ENCODE data around the gene FAM241A. TPM values are rescaled to one million over a fixed set of nuclear protein-coding genes. Genes with fewer than 3 reads are reported as not detected.

Gene FAM241A
- polyA plus RNA-seq (2011; rRNA removed) (0.21 and 0.36 TPM in 2 replicates), polyA minus RNA-seq (2011; rRNA and poly(A)+ RNA removed) (0.18 and 0.48 TPM in 2 replicates)

- no peak for TF ChIP-seq CTCF (IDR thresholded peaks at IDR 0.05; ENCODE audit: low read depth, low read length)
- H3K9me3 ChIP-seq (ENCODE audit: control insufficient read depth, insufficient read depth, low read length), result no peaks in the 10 kb centered on the region
- CTCF ChIA-PET, result no interaction called here
- POLR2A ChIA-PET, result no interaction called here
- no peaks in the 10 kb centered on the region for H3K27me3 ChIP-seq (ENCODE audit: control insufficient read depth, insufficient read depth, low read length)
- DNase-seq (ENCODE audit: low read depth, low spot score), result peak; percentile 38
- peak within 1 kb of the TSS; percentile 69 for H3K4me3 ChIP-seq (ENCODE audit: low read depth, low read length)
- H3K27ac ChIP-seq (ENCODE audit: low read depth, low read length), result no peak within 1 kb of the TSS
These were observed at the start of gene FAM241A for GRCh38 chr4:112145326-112145789. Gene FAM241A, plus strand, starts transcription at chr4:112145454. Its CDS starts 127 bp downstream, at chr4:112145581.

- ChIA-PET POLR2A (no interaction called here), CTCF (interaction anchor here (0.6 to 5.8 kb wide), 31 partner anchors 14 to 532 kb away, joined by 3 to 166 read pairs (median 6); partner anchors contain the start of gene ALPK1)
- peaks cover 6% of the 10 kb centered on the region for H3K27me3 ChIP-seq (ENCODE audit: control insufficient read depth, insufficient read depth, low read length)
- no peak overlapping the region for H3K4me3 ChIP-seq (ENCODE audit: low read depth, low read length)
- DNase-seq (ENCODE audit: low read depth, low spot score), result no peak
- H3K9me3 ChIP-seq (ENCODE audit: control insufficient read depth, insufficient read depth, low read length), result no peaks in the 10 kb centered on the region
- H3K27ac ChIP-seq (ENCODE audit: low read depth, low read length), result no peak overlapping the region
- TF ChIP-seq CTCF (IDR thresholded peaks at IDR 0.05; ENCODE audit: low read depth, low read length), result no peak
These were observed 46.3 kb upstream of the FAM241A start for GRCh38 chr4:112098841-112099530.

GRCh38 chr4:112099701-112100297, 45.5 kb upstream of the FAM241A start:
- Histone ChIP-seq H3K27ac (ENCODE audit: low read depth, low read length) (no peak overlapping the region), H3K27me3 (ENCODE audit: control insufficient read depth, insufficient read depth, low read length) (peaks cover 5% of the 10 kb centered on the region), H3K4me3 (ENCODE audit: low read depth, low read length) (no peak overlapping the region), H3K9me3 (ENCODE audit: control insufficient read depth, insufficient read depth, low read length) (no peaks in the 10 kb centered on the region)
- DNase-seq (ENCODE audit: low read depth, low spot score), result peak; percentile 42
- TF ChIP-seq CTCF (IDR thresholded peaks at IDR 0.05; ENCODE audit: low read depth, low read length), result peak; percentile 66
- ChIA-PET CTCF (interaction anchor here (0.6 to 5.8 kb wide), 37 partner anchors 10 to 505 kb away, joined by 3 to 166 read pairs (median 6); no protein-coding TSS in a partner anchor), POLR2A (interaction anchor here (0.7 kb wide), 1 partner anchor 33 kb away, joined by 3 read pairs; no protein-coding TSS in a partner anchor)

- no peak overlapping the region for H3K4me3 ChIP-seq (ENCODE audit: low read depth, low read length)
- no peak overlapping the region for H3K27ac ChIP-seq (ENCODE audit: low read depth, low read length)
- DNase-seq (ENCODE audit: low read depth, low spot score), result no peak
- CTCF ChIA-PET, result interaction anchor here (2.2 to 5.8 kb wide), 3 partner anchors 133 to 164 kb away, joined by 12 to 166 read pairs (median 40); no protein-coding TSS in a partner anchor
- no peaks in the 10 kb centered on the region for H3K27me3 ChIP-seq (ENCODE audit: control insufficient read depth, insufficient read depth, low read length)
- POLR2A ChIA-PET, result no interaction called here
- no peaks in the 10 kb centered on the region for H3K9me3 ChIP-seq (ENCODE audit: control insufficient read depth, insufficient read depth, low read length)
- TF ChIP-seq CTCF (IDR thresholded peaks at IDR 0.05; ENCODE audit: low read depth, low read length), result no peak
These were observed 42.3 kb upstream of the FAM241A start for GRCh38 chr4:112102875-112103370.

Data from AG04450 (cell line).